Spleen (tissue), 7 donors: ENCODE data around the gene PTPN18.

ENCODE experiments used
- CTCF ChIP-seq, 11 experiments: fragments of 200-600 bp in 7 of 11; fragments of 450-650 bp in 4 of 11; sonication (generic) in 4 of 11; IDR thresholded peaks in 8 of 11; conservative IDR thresholded peaks in 3 of 11; 1 replicate in 7 of 11; 2 replicates in 4 of 11; pipeline versions ENCODE4 v1.4.0 to v1.8.0; 2016 to 2021; ENCODE audit warnings: antibody characterized with exemption in 11 of 11, inconsistent platforms in 4 of 11, mild to moderate bottlenecking in 1 of 11
- POLR2A ChIP-seq, 3 donors: fragments of 450-650 bp; IDR thresholded peaks; one replicate each; pipeline ENCODE4 v1.5.1; 2017; ENCODE audit warnings: antibody characterized with exemption in 3 of 3, mild to moderate bottlenecking in 1 of 3
- donor health status: DM: no; HTN: no; CAD: no; lungs with moderate emphysema.
- donor health status: DM: no; HTN: no; CAD: no.
- donor health status: DM: no; HTN: no; CAD: no.

- TF ChIP-seq CTCF (IDR thresholded peaks at IDR 0.05 in 8 of 11, conservative IDR thresholded peaks at IDR 0.05 in 3 of 11), result no peak
- TF ChIP-seq POLR2A (IDR thresholded peaks at IDR 0.05), result no peak
Observed at GRCh38 chr2:130345091-130345490, 10.8 kb upstream of the PTPN18 start.
